ENCODE results near the gene OLFML2A.
"Not testable (repeated sequence)": the region's sequence is repeated elsewhere in the genome, so short reads cannot be mapped to it uniquely, and the experiment has no call there.

Gene OLFML2A

GRCh38 chr9:124776954-124777648 lies at the start of gene OLFML2A:
Gene OLFML2A, plus strand, starts transcription at chr9:124777133. Its CDS starts 138 bp downstream, at chr9:124777271.
- H3K4me3 Mint-ChIP-seq: peak within 1 kb of the TSS; percentile 68
- peaks cover 20% of the 10 kb centered on the region for H3K4me1 Mint-ChIP-seq (ENCODE audit: low read depth)
- no peaks in the 10 kb centered on the region for H3K9me3 Mint-ChIP-seq
- no peak within 1 kb of the TSS for H3K27ac Mint-ChIP-seq
- peaks cover 45% of the 10 kb centered on the region for H3K27me3 Mint-ChIP-seq (ENCODE audit: low read depth)
- H3K36me3 Mint-ChIP-seq (ENCODE audit: low read depth): no peaks in the 10 kb centered on the region

- Mint-ChIP-seq H3K36me3 (ENCODE audit: low read depth) (no peaks in the 10 kb centered on the region), H3K4me3 (no peak overlapping the region), H3K9me3 (no peaks in the 10 kb centered on the region), H3K27me3 (ENCODE audit: low read depth) (peaks cover 8% of the 10 kb centered on the region), H3K4me1 (ENCODE audit: low read depth) (peaks cover 4% of the 10 kb centered on the region), H3K27ac (no peak overlapping the region)
These were observed 46.2 kb upstream of the OLFML2A start for GRCh38 chr9:124730772-124731171.

GRCh38 chr9:124733964-124734740 lies 42.8 kb upstream of the OLFML2A start:
- Mint-ChIP-seq H3K36me3 (ENCODE audit: low read depth) (no peaks in the 10 kb centered on the region), H3K27ac (no peak overlapping the region)

GRCh38 chr9:124734741-124735083 lies 42.2 kb upstream of the OLFML2A start:
- H3K27ac Mint-ChIP-seq; H3K9me3 Mint-ChIP-seq; H3K36me3 Mint-ChIP-seq (ENCODE audit: low read depth); H3K27me3 Mint-ChIP-seq (ENCODE audit: low read depth); H3K4me1 Mint-ChIP-seq (ENCODE audit: low read depth); H3K4me3 Mint-ChIP-seq: not testable (repeated sequence)

More at GRCh38 chr9:124733964-124734740, 42.8 kb upstream of the OLFML2A start:
- Mint-ChIP-seq H3K4me3 (no peak overlapping the region), H3K27me3 (ENCODE audit: low read depth) (peaks cover 4% of the 10 kb centered on the region), H3K4me1 (ENCODE audit: low read depth) (peaks cover 6% of the 10 kb centered on the region), H3K9me3 (no peaks in the 10 kb centered on the region)

- H3K27me3 Mint-ChIP-seq (ENCODE audit: low read depth): peaks cover 4% of the 10 kb centered on the region
- no peak overlapping the region for H3K27ac Mint-ChIP-seq
- no peak overlapping the region for H3K4me3 Mint-ChIP-seq
- peaks cover 6% of the 10 kb centered on the region for H3K4me1 Mint-ChIP-seq (ENCODE audit: low read depth)
- H3K36me3 Mint-ChIP-seq (ENCODE audit: low read depth): no peaks in the 10 kb centered on the region
- H3K9me3 Mint-ChIP-seq: no peaks in the 10 kb centered on the region
These were observed 41.8 kb upstream of the OLFML2A start for GRCh38 chr9:124735121-124735520.

GRCh38 chr9:124738075-124738474 lies 38.9 kb upstream of the OLFML2A start:
- not testable (repeated sequence) for H3K27ac Mint-ChIP-seq, H3K9me3 Mint-ChIP-seq

GRCh38 chr9:124739360-124739759 lies 37.6 kb upstream of the OLFML2A start:
- Mint-ChIP-seq H3K27ac (no peak overlapping the region), H3K36me3 (ENCODE audit: low read depth) (no peaks in the 10 kb centered on the region), H3K9me3 (no peaks in the 10 kb centered on the region), H3K4me3 (no peak overlapping the region), H3K27me3 (ENCODE audit: low read depth) (no peaks in the 10 kb centered on the region), H3K4me1 (ENCODE audit: low read depth) (peaks cover 6% of the 10 kb centered on the region)

More at GRCh38 chr9:124738075-124738474, 38.9 kb upstream of the OLFML2A start:
- not testable (repeated sequence) for H3K4me3 Mint-ChIP-seq; H3K4me1 Mint-ChIP-seq (ENCODE audit: low read depth); H3K36me3 Mint-ChIP-seq (ENCODE audit: low read depth); H3K27me3 Mint-ChIP-seq (ENCODE audit: low read depth)

- H3K36me3 Mint-ChIP-seq (ENCODE audit: low read depth): no peaks in the 10 kb centered on the region
- no peaks in the 10 kb centered on the region for H3K27me3 Mint-ChIP-seq (ENCODE audit: low read depth)
- peaks cover 2% of the 10 kb centered on the region for H3K4me1 Mint-ChIP-seq (ENCODE audit: low read depth)
- no peak overlapping the region for H3K4me3 Mint-ChIP-seq
- no peak overlapping the region for H3K27ac Mint-ChIP-seq
- no peaks in the 10 kb centered on the region for H3K9me3 Mint-ChIP-seq
These were observed 35.8 kb upstream of the OLFML2A start for GRCh38 chr9:124741149-124741548.

GRCh38 chr9:124741662-124742061 lies 35.3 kb upstream of the OLFML2A start:
- H3K36me3 Mint-ChIP-seq (ENCODE audit: low read depth): no peaks in the 10 kb centered on the region
- H3K4me1 Mint-ChIP-seq (ENCODE audit: low read depth): peaks cover 2% of the 10 kb centered on the region
- no peak overlapping the region for H3K4me3 Mint-ChIP-seq
- H3K27me3 Mint-ChIP-seq (ENCODE audit: low read depth): no peaks in the 10 kb centered on the region
- no peak overlapping the region for H3K27ac Mint-ChIP-seq
- H3K9me3 Mint-ChIP-seq: no peaks in the 10 kb centered on the region

GRCh38 chr9:124742940-124743339 lies 34.0 kb upstream of the OLFML2A start:
- no peaks in the 10 kb centered on the region for H3K36me3 Mint-ChIP-seq (ENCODE audit: low read depth)
- no peak overlapping the region for H3K27ac Mint-ChIP-seq
- peaks cover 7% of the 10 kb centered on the region for H3K27me3 Mint-ChIP-seq (ENCODE audit: low read depth)
- H3K4me3 Mint-ChIP-seq: no peak overlapping the region
- no peaks in the 10 kb centered on the region for H3K9me3 Mint-ChIP-seq
- no peaks in the 10 kb centered on the region for H3K4me1 Mint-ChIP-seq (ENCODE audit: low read depth)

- H3K9me3 Mint-ChIP-seq: no peaks in the 10 kb centered on the region
- H3K27ac Mint-ChIP-seq: no peak overlapping the region
- H3K36me3 Mint-ChIP-seq (ENCODE audit: low read depth): no peaks in the 10 kb centered on the region
- peaks cover 11% of the 10 kb centered on the region for H3K27me3 Mint-ChIP-seq (ENCODE audit: low read depth)
- no peaks in the 10 kb centered on the region for H3K4me1 Mint-ChIP-seq (ENCODE audit: low read depth)
- H3K4me3 Mint-ChIP-seq: no peak overlapping the region
These were observed 33.1 kb upstream of the OLFML2A start for GRCh38 chr9:124743686-124744348.

GRCh38 chr9:124747065-124747464 lies 29.9 kb upstream of the OLFML2A start:
- Mint-ChIP-seq H3K27ac (no peak overlapping the region), H3K27me3 (ENCODE audit: low read depth) (peaks cover 18% of the 10 kb centered on the region), H3K4me3 (no peak overlapping the region), H3K9me3 (no peaks in the 10 kb centered on the region), H3K4me1 (ENCODE audit: low read depth) (no peaks in the 10 kb centered on the region), H3K36me3 (ENCODE audit: low read depth) (no peaks in the 10 kb centered on the region)

GRCh38 chr9:124749284-124749683 lies 27.6 kb upstream of the OLFML2A start:
- Mint-ChIP-seq H3K9me3 (no peaks in the 10 kb centered on the region), H3K36me3 (ENCODE audit: low read depth) (no peaks in the 10 kb centered on the region), H3K4me3 (no peak overlapping the region), H3K27ac (no peak overlapping the region), H3K4me1 (ENCODE audit: low read depth) (no peaks in the 10 kb centered on the region), H3K27me3 (ENCODE audit: low read depth) (peaks cover 29% of the 10 kb centered on the region)

GRCh38 chr9:124749781-124750180 lies 27.2 kb upstream of the OLFML2A start:
- no peaks in the 10 kb centered on the region for H3K36me3 Mint-ChIP-seq (ENCODE audit: low read depth)
- no peaks in the 10 kb centered on the region for H3K4me1 Mint-ChIP-seq (ENCODE audit: low read depth)
- H3K9me3 Mint-ChIP-seq: no peaks in the 10 kb centered on the region
- peaks cover 34% of the 10 kb centered on the region for H3K27me3 Mint-ChIP-seq (ENCODE audit: low read depth)
- H3K4me3 Mint-ChIP-seq: no peak overlapping the region
- no peak overlapping the region for H3K27ac Mint-ChIP-seq

GRCh38 chr9:124752967-124753366 lies 24.0 kb upstream of the OLFML2A start:
- no peak overlapping the region for H3K4me3 Mint-ChIP-seq
- H3K9me3 Mint-ChIP-seq: no peaks in the 10 kb centered on the region
- H3K27ac Mint-ChIP-seq: no peak overlapping the region
- no peaks in the 10 kb centered on the region for H3K36me3 Mint-ChIP-seq (ENCODE audit: low read depth)
- H3K27me3 Mint-ChIP-seq (ENCODE audit: low read depth): peaks cover 57% of the 10 kb centered on the region
- no peaks in the 10 kb centered on the region for H3K4me1 Mint-ChIP-seq (ENCODE audit: low read depth)

All from T-helper 1 cell treated with Interleukin-12 subunit alpha and Interleukin-12 subunit beta and Interleukin-4 antibody, amounts not matched to agents 30 μg/mL and 1 μg/mL, for 36 hours (primary cell).